Measurements from ENCODE around the gene PMS1. TPM values are rescaled to one million over a fixed set of nuclear protein-coding genes. Genes with fewer than 3 reads are reported as not detected.
"Not testable (repeated sequence)": the region's sequence is repeated elsewhere in the genome, so short reads cannot be mapped to it uniquely, and the experiment has no call there.

The PMS1 gene
- 23.9 and 35.5 TPM in 2 replicates for total RNA-seq (2014; rRNA removed; shearing (Covaris generic); ENCODE audit: low replicate concordance)

DNA sequence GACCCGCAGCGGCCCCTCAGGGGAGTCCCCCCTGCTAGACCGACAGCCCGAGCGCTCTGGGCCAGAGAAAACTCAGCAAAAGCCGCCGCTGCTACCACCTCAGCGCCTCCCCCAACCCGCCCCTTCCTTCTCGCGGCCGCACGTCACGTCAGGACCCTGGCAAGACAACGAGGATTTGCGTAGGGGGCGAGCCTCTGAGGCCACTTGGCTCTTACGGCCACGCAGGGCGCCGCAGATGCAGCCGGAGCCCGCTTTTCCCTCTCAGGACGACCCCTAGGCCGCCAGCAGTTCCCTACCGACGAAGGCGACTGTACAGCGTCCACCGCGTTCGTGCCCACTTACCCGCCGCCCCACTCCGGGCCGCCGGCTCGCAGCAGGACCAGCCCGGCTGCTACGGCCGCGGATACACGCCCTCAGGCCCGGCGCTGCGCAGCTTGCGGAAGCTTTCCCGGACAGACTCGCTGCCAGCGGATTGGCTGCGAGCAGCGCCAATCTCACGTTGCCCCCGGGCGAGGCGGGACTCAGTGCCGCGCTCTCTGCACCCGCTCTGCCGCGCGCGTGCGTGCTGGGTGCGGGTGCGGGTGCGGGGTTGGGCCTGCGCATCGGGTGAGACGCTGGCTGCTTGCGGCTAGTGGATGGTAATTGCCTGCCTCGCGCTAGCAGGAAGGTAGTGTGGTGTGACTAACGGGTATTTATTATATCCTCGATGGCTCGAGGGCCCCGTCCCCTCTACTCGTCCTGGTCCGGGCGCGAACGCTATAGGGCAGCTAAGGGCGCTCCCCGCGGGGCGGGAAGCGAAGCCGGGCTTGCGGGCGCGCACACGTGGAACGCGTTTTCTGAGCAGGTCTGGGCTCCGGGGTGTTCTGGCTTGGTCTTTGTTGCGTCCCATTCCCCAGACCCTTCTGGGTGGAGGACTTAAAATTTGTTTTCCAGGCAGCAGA lies at the start of gene PMS1, which contains the start of gene ORMDL1:
TSS of gene PMS1 (plus strand) at position 524 of the 941 bp plus-strand sequence. CDS start 7,360 bp downstream, outside the sequence.
TSS of gene ORMDL1 (minus strand) at position 413 of the 941 bp plus-strand sequence. CDS start 1,744 bp downstream, outside the sequence.
- H3K4me3 ChIP-seq: peak within 1 kb of the TSS; percentile 90
- DNase-seq: peak; percentile 96
- H3K36me3 ChIP-seq: peaks cover 71% of the 10 kb centered on the region
- H3K9me3 ChIP-seq: no peaks in the 10 kb centered on the region
- H3K27me3 ChIP-seq: no peaks in the 10 kb centered on the region

- Histone ChIP-seq H3K9me3 (no peaks in the 10 kb centered on the region), H3K4me3 (no peak overlapping the region), H3K27me3 (no peaks in the 10 kb centered on the region), H3K36me3 (peaks cover 13% of the 10 kb centered on the region)
- DNase-seq: no peak
Observed at GRCh38 chr2:189751080-189751658, 33.1 kb upstream of the PMS1 start.

- Histone ChIP-seq H3K9me3 (no peaks in the 10 kb centered on the region), H3K27me3 (no peaks in the 10 kb centered on the region), H3K36me3 (peaks cover 3% of the 10 kb centered on the region; the same call in 1 of the 2 replicates), H3K4me3 (no peak overlapping the region)
- DNase-seq: no peak
Observed at GRCh38 chr2:189756311-189756952, 27.8 kb upstream of the PMS1 start.

- H3K27me3 ChIP-seq, H3K9me3 ChIP-seq, DNase-seq, H3K4me3 ChIP-seq, H3K36me3 ChIP-seq: not testable (repeated sequence)
Observed at GRCh38 chr2:189760154-189760553, 24.1 kb upstream of the PMS1 start.

DNA sequence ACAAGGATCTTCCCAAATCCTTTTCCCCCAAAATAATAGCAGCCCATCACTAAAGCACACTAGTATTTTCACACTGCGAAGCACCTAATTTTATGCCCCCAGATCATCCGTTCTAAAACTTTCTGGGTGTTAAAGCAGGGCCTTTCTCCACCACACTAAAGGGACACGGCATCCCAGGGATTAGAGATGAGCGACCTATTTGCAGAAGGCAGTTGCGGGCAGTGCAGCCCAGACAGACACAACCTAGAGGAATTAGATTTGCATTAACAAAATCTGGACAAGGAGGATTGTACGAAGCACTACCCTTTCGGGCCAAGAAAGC lies 22.1 kb upstream of the PMS1 start:
- DNase-seq: no peak
- Histone ChIP-seq H3K27me3 (no peaks in the 10 kb centered on the region), H3K9me3 (no peaks in the 10 kb centered on the region), H3K36me3 (peaks cover 6% of the 10 kb centered on the region), H3K4me3 (peak overlapping the region; percentile 69)

DNA sequence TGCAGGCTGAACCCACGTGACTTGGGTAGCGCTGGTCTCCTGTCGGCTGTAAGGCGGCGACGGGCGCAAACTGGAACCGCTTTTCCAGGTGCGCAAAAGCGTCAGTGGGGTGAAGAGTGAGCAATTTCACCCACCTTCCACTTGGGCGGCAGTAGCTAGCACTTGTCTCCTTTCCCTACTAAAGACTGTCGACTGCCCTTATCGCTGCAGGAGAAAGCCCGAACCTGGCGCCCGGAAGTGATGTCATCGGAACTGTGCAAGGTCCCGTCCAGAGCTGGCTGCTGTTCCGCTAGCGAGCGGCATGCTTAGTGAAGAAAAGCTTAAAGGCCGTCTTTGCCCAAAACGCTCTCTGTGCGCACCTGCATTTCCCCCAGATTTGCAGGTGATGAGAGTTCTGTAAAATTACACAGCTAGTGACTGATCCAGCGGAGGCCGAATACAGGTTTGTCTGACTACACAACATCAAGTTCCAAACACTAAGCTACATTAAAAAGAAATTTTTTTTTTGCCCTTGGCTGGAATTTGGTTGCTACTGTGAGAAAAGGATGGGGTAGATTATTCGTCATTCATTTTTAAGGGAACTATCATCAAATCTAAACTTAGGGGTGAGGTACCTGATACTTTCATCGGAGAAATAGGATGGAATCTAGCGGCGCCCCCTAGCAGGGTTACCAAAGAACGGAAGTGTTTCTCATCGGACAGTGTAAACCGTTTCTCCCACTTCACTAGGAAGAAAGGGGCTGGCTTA lies 21.5 kb upstream of the PMS1 start, which contains the start of gene OSGEPL1:
TSS of gene OSGEPL1 (minus strand) at position 242 of the 748 bp plus-strand sequence. CDS start 1,152 bp downstream, outside the sequence.
- no peaks in the 10 kb centered on the region for H3K9me3 ChIP-seq
- peaks cover 10% of the 10 kb centered on the region for H3K36me3 ChIP-seq
- H3K27me3 ChIP-seq: no peaks in the 10 kb centered on the region
- H3K4me3 ChIP-seq: peak within 1 kb of the TSS; percentile 69
- peak; percentile 92 for DNase-seq

GRCh38 chr2:189763908-189764661 lies 20.2 kb upstream of the PMS1 start:
- H3K9me3 ChIP-seq: no peaks in the 10 kb centered on the region
- no peak for DNase-seq
- H3K4me3 ChIP-seq: no peak overlapping the region; the same call in 1 of the 2 replicates
- H3K27me3 ChIP-seq: no peaks in the 10 kb centered on the region
- H3K36me3 ChIP-seq: peaks cover 16% of the 10 kb centered on the region

GRCh38 chr2:189770590-189771322 lies 13.5 kb upstream of the PMS1 start:
- Histone ChIP-seq H3K4me3 (no peak overlapping the region), H3K36me3 (peaks cover 78% of the 10 kb centered on the region), H3K27me3 (no peaks in the 10 kb centered on the region), H3K9me3 (no peaks in the 10 kb centered on the region)
- no peak for DNase-seq

- Histone ChIP-seq H3K36me3 (peaks cover 86% of the 10 kb centered on the region), H3K9me3 (no peaks in the 10 kb centered on the region), H3K4me3 (no peak overlapping the region), H3K27me3 (no peaks in the 10 kb centered on the region)
- DNase-seq: no peak
Observed at GRCh38 chr2:189772212-189772611, 12.0 kb upstream of the PMS1 start.

GRCh38 chr2:189782221-189782671 lies 2.0 kb upstream of the PMS1 start:
- Histone ChIP-seq H3K27me3 (no peaks in the 10 kb centered on the region), H3K9me3 (no peaks in the 10 kb centered on the region), H3K4me3 (peak overlapping the region; percentile 90), H3K36me3 (peaks cover 81% of the 10 kb centered on the region)
- peak; percentile 9 for DNase-seq

DNA sequence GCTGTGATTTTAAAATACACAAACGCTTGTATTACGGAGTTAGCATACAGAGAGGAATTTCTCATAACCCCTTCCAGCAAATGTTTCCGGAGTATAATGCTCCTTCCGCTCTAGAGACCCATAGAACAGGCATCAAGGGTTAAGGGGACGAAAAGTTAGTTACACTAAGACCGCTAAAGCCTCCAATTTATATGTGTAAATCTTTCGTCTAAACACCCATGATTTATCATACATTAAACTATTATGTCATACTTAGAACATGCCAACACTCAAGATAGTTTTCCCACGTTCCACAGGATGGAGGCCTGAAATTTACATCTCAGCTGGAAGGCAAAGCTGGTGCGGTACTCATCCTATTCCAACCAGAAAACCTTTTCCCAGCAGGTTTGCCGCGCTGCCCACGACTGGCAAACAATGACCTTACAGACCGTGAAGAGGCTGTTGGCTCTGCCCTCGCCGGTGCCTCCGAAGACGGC lies 761 bp upstream of the PMS1 start:
- no peak for DNase-seq
- Histone ChIP-seq H3K36me3 (peaks cover 72% of the 10 kb centered on the region), H3K9me3 (no peaks in the 10 kb centered on the region), H3K27me3 (no peaks in the 10 kb centered on the region), H3K4me3 (peak overlapping the region; percentile 90)

DNA sequence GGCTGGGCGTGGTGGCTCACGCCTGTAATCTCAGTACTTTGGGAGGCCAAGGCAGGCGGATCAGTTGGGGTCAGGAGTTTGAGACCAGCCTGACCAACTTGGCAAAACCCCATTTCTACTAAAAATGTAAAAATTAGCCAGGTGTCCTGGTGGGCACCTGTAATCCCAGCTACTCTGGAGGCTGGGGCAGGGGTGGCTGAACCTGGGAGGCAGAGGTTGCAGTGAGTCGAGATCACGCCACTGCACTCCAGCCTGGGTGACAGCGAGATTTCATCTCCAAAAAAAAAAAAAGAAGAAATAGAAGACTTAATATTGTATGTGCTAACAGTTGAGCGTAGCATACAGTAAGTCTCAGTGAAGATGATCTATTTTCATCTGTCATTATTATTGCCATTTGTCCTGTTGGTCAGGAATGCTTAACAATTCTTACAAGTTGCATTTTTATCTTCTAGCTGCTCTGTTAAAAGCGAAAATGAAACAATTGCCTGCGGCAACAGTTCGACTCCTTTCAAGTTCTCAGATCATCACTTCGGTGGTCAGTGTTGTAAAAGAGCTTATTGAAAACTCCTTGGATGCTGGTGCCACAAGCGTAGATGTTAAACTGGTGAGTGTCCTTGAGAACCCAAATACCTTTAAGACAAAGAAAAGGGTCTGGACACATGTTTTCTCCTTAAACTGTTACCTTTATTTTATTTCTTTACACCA lies 7.2 kb downstream of the PMS1 start:
- Histone ChIP-seq H3K9me3 (no peaks in the 10 kb centered on the region), H3K4me3 (no peak overlapping the region), H3K36me3 (peaks cover 79% of the 10 kb centered on the region), H3K27me3 (no peaks in the 10 kb centered on the region)
- DNase-seq: no peak

DNA sequence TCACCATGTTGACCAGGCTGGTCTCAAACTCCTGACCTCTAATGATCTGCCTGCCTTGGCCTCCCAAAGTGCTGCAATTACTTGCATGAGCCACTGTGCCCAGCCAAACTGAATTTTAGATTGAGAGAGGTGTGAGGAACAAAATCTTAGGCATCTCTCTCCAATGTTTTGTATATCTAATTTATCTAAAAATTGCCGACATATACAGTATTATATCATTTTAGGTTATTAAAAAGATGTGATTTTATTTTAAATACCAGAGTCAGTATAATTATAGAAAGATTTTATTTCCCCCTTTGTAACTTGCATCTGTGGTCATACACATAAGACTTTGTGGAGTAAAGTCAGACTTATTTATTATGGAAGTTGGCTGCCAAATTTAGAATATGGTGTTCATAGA lies 10.1 kb downstream of the PMS1 start:
- Histone ChIP-seq H3K4me3 (no peak overlapping the region), H3K36me3 (peaks cover 85% of the 10 kb centered on the region), H3K9me3 (no peaks in the 10 kb centered on the region), H3K27me3 (no peaks in the 10 kb centered on the region)
- DNase-seq: no peak

- Histone ChIP-seq H3K27me3 (no peaks in the 10 kb centered on the region), H3K9me3 (no peaks in the 10 kb centered on the region), H3K4me3 (no peak overlapping the region), H3K36me3 (peaks cover 96% of the 10 kb centered on the region)
- DNase-seq: no peak
Observed at GRCh38 chr2:189797902-189798301, 13.7 kb downstream of the PMS1 start.
